Measurements from ENCODE around the gene CYLD. TPM values are rescaled to one million over a fixed set of nuclear protein-coding genes. Genes with fewer than 3 reads are reported as not detected.

Gene CYLD
- total and polyA plus RNA-seq, 11 donors, result 7.5 to 68.8 (median 38.8) TPM

GRCh38 chr16:50747207-50747956, 5.5 kb downstream of the CYLD start:
- peaks cover 0 to 56% (median 21%) of the 10 kb centered on the region in 9 donors for H3K36me3 ChIP-seq
- peak overlapping the region in 1 of 12 donors; percentile 6 for H3K4me3 ChIP-seq
- WGBS, 4 donors, result 66 to 73% (median 72%) methylated on average over 7 of the region's 7 CpGs
- peaks cover 0 to 69% (median 25%) of the 10 kb centered on the region in 12 donors for H3K4me1 ChIP-seq
- ATAC-seq (peak in 3 of 4 donors; percentile 23 to 64 (median 63)), DNase-seq (no peak)
- no peaks in the 10 kb centered on the region for H3K27me3 ChIP-seq
- intact Hi-C loops (cut with DNase I), result loop anchor here in 4 of 10 donors (5.0 to 10.0 kb wide), 3 partner anchors 53 to 80 kb away; partner anchors contain the start of gene NOD2 (in 1 of the 4)
- H3K27ac ChIP-seq, result peak overlapping the region in 1 of 12 donors; percentile 97
- no peaks in the 10 kb centered on the region for H3K9me3 ChIP-seq
- TF ChIP-seq, protein P1, sequence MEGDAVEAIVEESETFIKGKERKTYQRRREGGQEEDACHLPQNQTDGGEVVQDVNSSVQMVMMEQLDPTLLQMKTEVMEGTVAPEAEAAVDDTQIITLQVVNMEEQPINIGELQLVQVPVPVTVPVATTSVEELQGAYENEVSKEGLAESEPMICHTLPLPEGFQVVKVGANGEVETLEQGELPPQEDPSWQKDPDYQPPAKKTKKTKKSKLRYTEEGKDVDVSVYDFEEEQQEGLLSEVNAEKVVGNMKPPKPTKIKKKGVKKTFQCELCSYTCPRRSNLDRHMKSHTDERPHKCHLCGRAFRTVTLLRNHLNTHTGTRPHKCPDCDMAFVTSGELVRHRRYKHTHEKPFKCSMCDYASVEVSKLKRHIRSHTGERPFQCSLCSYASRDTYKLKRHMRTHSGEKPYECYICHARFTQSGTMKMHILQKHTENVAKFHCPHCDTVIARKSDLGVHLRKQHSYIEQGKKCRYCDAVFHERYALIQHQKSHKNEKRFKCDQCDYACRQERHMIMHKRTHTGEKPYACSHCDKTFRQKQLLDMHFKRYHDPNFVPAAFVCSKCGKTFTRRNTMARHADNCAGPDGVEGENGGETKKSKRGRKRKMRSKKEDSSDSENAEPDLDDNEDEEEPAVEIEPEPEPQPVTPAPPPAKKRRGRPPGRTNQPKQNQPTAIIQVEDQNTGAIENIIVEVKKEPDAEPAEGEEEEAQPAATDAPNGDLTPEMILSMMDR (IDR thresholded peaks at IDR 0.05), result peak in 11 of 12 donors; percentile 17 to 48 (median 28)
- no peak for TF ChIP-seq POLR2A (IDR thresholded peaks at IDR 0.05)

DNA sequence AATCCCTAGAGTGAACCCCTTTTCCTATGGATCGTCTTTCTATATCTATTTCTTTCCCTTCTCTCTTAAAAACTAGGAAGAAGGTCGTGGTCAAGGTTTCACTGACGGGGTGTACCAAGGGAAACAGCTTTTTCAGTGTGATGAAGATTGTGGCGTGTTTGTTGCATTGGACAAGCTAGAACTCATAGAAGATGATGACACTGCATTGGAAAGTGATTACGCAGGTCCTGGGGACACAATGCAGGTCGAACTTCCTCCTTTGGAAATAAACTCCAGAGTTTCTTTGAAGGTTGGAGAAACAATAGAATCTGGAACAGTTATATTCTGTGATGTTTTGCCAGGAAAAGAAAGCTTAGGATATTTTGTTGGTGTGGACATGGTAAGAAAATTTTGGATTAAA, 9.6 kb downstream of the CYLD start:
- no peaks in the 10 kb centered on the region for H3K27me3 ChIP-seq
- TF ChIP-seq, protein P1 (IDR thresholded peaks at IDR 0.05), result no peak
- no peak for TF ChIP-seq POLR2A (IDR thresholded peaks at IDR 0.05)
- 63 to 75% (median 70%) methylated on average over 6 of the region's 6 CpGs for WGBS, 4 donors
- no peak overlapping the region for H3K4me3 ChIP-seq
- intact Hi-C loops (cut with DNase I), result no loop called here
- H3K9me3 ChIP-seq, result no peaks in the 10 kb centered on the region
- no peak for DNase-seq
- peaks cover 0 to 42% (median 11%) of the 10 kb centered on the region in 12 donors for H3K4me1 ChIP-seq
- peaks cover 0 to 79% (median 53%) of the 10 kb centered on the region in 9 donors for H3K36me3 ChIP-seq
- H3K27ac ChIP-seq, result peak overlapping the region in 1 of 12 donors; percentile 13
- peak in 1 of 4 donors; percentile 93 for ATAC-seq

GRCh38 chr16:50752471-50753235, 10.8 kb downstream of the CYLD start:
- no peak overlapping the region for H3K4me3 ChIP-seq
- intact Hi-C loops (cut with DNase I), result no loop called here
- no peaks in the 10 kb centered on the region for H3K9me3 ChIP-seq
- DNase-seq (no peak), ATAC-seq (no peak)
- H3K36me3 ChIP-seq, result peaks cover 0 to 89% (median 53%) of the 10 kb centered on the region in 9 donors
- peaks cover 0 to 40% (median 7%) of the 10 kb centered on the region in 12 donors for H3K4me1 ChIP-seq
- WGBS, 4 donors, result 84 to 89% (median 86%) methylated on average over 4 of the region's 4 CpGs
- H3K27me3 ChIP-seq, result no peaks in the 10 kb centered on the region
- H3K27ac ChIP-seq, result no peak overlapping the region
- TF ChIP-seq POLR2A (IDR thresholded peaks at IDR 0.05), result no peak
- TF ChIP-seq, protein P1 (IDR thresholded peaks at IDR 0.05), result no peak

DNA sequence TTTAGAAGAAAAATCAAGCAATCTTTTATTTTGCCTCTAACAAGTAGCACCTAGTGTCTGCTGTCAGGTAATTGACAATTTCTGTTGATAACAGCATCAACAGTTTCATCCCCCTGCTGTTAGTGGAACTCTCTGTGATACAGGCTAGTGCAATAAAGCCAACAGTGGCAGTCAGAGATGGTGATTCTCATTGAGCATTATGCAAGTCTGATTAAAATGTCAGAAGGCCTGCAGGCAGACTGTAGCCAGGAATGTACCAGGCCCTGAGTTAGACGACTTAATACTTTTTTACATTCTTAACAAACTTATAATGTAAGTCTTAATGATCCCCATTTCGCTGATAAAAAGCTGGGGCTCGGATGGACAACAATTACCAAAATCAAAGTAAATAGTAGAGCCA, 14.6 kb downstream of the CYLD start:
- peaks cover 0 to 25% (median 3%) of the 10 kb centered on the region in 12 donors for H3K4me1 ChIP-seq
- ATAC-seq (peak in 2 of 4 donors; percentile 49 to 77), DNase-seq (no peak)
- H3K27ac ChIP-seq, result no peak overlapping the region
- no peaks in the 10 kb centered on the region for H3K27me3 ChIP-seq
- TF ChIP-seq, protein P1 (IDR thresholded peaks at IDR 0.05), result no peak
- TF ChIP-seq POLR2A (IDR thresholded peaks at IDR 0.05), result no peak
- peaks cover 0 to 94% (median 63%) of the 10 kb centered on the region in 9 donors for H3K36me3 ChIP-seq
- H3K4me3 ChIP-seq, result no peak overlapping the region
- no peaks in the 10 kb centered on the region for H3K9me3 ChIP-seq
- 71 to 78% (median 75%) methylated on average over 3 of the region's 3 CpGs for WGBS, 4 donors
- intact Hi-C loops (cut with DNase I), result no loop called here

Data from heart left ventricle (tissue), 16 donors.